Retinal pigment epithelial cell (primary cell): Measurements from ENCODE around the gene STAM.

ENCODE experiments used
- DNase-seq: peaks from one replicate; pipeline ENCODE4 v3.0.0-alpha.2; 2010; ENCODE audit warnings: low read depth
- H3K4me3 ChIP-seq: 2 replicates; pipeline ENCODE4 v1.5.1; 2011; ENCODE audit warnings: mild to moderate bottlenecking, low read length, control low read depth, moderate library complexity
- CTCF ChIP-seq: conservative IDR thresholded peaks from 2 replicates; pipeline ENCODE4 v1.5.1; 2011; ENCODE audit warnings: low read depth, low read length, control low read depth, inconsistent platforms

The STAM gene

GRCh38 chr10:17607603-17608332, 36.2 kb upstream of the STAM start:
- peak; percentile 20 for DNase-seq
- TF ChIP-seq CTCF: peak; percentile 73

GRCh38 chr10:17609523-17610079, 34.4 kb upstream of the STAM start:
- H3K4me3 ChIP-seq: no peak overlapping the region
- DNase-seq: no peak
- no peak for TF ChIP-seq CTCF

More at GRCh38 chr10:17607603-17608332, 36.2 kb upstream of the STAM start:
- no peak overlapping the region for H3K4me3 ChIP-seq

- no peak for TF ChIP-seq CTCF
- peak; percentile 43 for DNase-seq
- H3K4me3 ChIP-seq: peak overlapping the region; percentile 85
These were observed 27.4 kb upstream of the STAM start for GRCh38 chr10:17616403-17617030.

- peak; percentile 24 for TF ChIP-seq CTCF
These were observed 26.7 kb upstream of the STAM start, which contains the start of gene HACD1 for GRCh38 chr10:17617031-17617911. Gene HACD1 (minus strand): TSS chr10:17617374. CDS start chr10:17617339, 35 bp downstream.

GRCh38 chr10:17622061-17622460, 21.9 kb upstream of the STAM start:
- no peak overlapping the region for H3K4me3 ChIP-seq
- TF ChIP-seq CTCF: no peak
- DNase-seq: peak; percentile 61

More at GRCh38 chr10:17617031-17617911, 26.7 kb upstream of the STAM start, which contains the start of gene HACD1:
- peak within 1 kb of the TSS; percentile 85 for H3K4me3 ChIP-seq
- peak; percentile 37 for DNase-seq

- no peak for TF ChIP-seq CTCF
- H3K4me3 ChIP-seq: no peak overlapping the region
- DNase-seq: no peak
These were observed 19.0 kb upstream of the STAM start for GRCh38 chr10:17624996-17625395.
